GM23248 (cell line): ENCODE data around the gene SEC31A.

Experiments
- EZH2 ChIP-seq: fragments of 200-600 bp; sonication (generic); IDR thresholded peaks from 2 replicates; pipeline ENCODE4 v1.6.1; 2018; ENCODE audit warnings: antibody characterized with exemption, mild to moderate bottlenecking; ENCODE audit not compliant: insufficient read depth, poor library complexity, severe bottlenecking
- EZH2phosphoT487 ChIP-seq: fragments of 200-600 bp; sonication (generic); IDR thresholded peaks from 2 replicates; pipeline ENCODE4 v1.6.1; 2018; ENCODE audit warnings: antibody characterized with exemption, moderate library complexity, mild to moderate bottlenecking, low read depth; ENCODE audit not compliant: insufficient read depth

GRCh38 chr4:82818664-82819662 lies 72.0 kb downstream of the SEC31A start:
- TF ChIP-seq EZH2: no peak
- TF ChIP-seq EZH2phosphoT487: no peak
